Mononuclear cell (primary cell): ENCODE measurements around the gene MAJIN. TPM values are rescaled to one million over a fixed set of nuclear protein-coding genes. Genes with fewer than 3 reads are reported as not detected.

ENCODE experiments used
- H3K27me3 ChIP-seq: 2 replicates; pipeline ENCODE4 v1.6.0; 2011; ENCODE audit warnings: low read length, control low read depth; ENCODE audit not compliant: insufficient read depth
- H3K4me1 ChIP-seq: 2 replicates; pipeline ENCODE4 v1.5.1; 2011; ENCODE audit warnings: mild to moderate bottlenecking, low read length, control low read depth; ENCODE audit not compliant: insufficient read depth
- H3K4me3 ChIP-seq: 2 replicates; pipeline ENCODE4 v1.5.1; 2011; ENCODE audit warnings: mild to moderate bottlenecking, low read length, moderate library complexity
- H3K9me3 ChIP-seq: 2 replicates; pipeline ENCODE4 v1.5.1; 2011; ENCODE audit warnings: low read depth, mild to moderate bottlenecking, control low read depth, low read length
- total RNA-seq: library from RNA; depleted of rRNA; stranded (reverse); fragments of >200 nt; gene quantifications from one replicate; pipeline ENCODE4 v1.2.3, GENCODE V29; 2012

Gene MAJIN
- total RNA-seq, 1 donor: not detected

DNA sequence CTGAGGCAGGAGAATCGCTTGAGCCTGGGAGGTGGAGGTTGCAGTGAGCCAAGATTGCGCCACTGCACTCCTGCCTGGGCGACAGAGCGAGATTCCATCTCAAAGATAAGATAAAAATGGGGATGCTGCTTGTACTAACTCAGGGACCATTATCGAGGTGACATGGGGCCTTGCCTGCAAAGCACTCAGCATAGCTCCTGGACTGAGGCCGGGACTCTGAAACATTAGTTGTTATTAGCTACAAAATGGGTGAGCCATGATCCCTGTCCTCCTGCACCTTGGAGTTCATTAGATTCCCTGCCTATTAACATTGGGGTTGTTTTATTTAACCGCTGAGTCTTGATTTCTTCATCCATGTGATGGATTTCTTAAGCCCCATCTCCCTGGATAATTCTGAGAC lies 42.3 kb downstream of the MAJIN start:
- Histone ChIP-seq H3K4me1 (peaks cover 8% of the 10 kb centered on the region), H3K27me3 (no peaks in the 10 kb centered on the region), H3K4me3 (no peak overlapping the region), H3K9me3 (no peaks in the 10 kb centered on the region)

DNA sequence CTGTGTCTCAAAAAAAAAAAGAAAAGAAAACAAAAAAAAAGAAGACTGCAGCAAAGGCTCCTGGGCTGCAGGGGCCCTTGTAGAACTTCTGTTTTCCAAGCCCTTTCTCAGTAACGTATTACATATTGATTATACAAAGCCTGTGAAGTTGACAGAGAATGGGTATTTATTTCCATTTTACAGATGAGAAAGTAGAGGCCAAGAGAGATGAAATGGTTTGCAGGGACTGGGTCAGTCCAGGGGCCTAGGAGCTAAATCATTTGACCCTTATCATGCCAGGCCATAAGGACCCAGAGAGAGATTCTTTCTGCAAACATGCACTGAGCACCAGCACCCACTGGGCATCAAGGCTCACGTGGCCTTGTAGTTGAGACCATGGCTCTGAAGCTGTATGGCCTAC lies 43.0 kb downstream of the MAJIN start:
- H3K4me1 ChIP-seq: peaks cover 12% of the 10 kb centered on the region
- H3K4me3 ChIP-seq: no peak overlapping the region
- no peaks in the 10 kb centered on the region for H3K27me3 ChIP-seq
- H3K9me3 ChIP-seq: no peaks in the 10 kb centered on the region

DNA sequence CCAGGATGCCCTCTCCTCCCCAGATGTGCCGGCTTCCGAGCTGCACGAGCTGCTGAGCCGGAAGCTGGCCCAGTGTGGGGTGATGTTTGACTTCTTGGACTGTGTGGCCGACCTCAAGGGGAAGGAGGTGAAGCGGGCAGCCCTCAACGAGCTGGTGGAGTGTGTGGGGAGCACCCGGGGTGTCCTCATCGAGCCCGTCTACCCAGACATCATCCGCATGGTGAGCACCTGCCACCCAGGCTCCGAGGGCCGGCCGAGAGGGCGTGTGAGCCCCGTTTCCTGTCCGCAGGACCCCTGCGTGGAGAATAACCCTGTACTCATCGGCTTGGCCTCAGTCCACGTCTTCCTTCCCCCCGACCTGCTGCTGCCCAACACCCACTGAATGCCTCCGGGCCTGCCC lies 45.2 kb downstream of the MAJIN start:
- H3K9me3 ChIP-seq: no peaks in the 10 kb centered on the region
- H3K4me3 ChIP-seq: no peak overlapping the region
- H3K4me1 ChIP-seq: peaks cover 18% of the 10 kb centered on the region
- no peaks in the 10 kb centered on the region for H3K27me3 ChIP-seq

DNA sequence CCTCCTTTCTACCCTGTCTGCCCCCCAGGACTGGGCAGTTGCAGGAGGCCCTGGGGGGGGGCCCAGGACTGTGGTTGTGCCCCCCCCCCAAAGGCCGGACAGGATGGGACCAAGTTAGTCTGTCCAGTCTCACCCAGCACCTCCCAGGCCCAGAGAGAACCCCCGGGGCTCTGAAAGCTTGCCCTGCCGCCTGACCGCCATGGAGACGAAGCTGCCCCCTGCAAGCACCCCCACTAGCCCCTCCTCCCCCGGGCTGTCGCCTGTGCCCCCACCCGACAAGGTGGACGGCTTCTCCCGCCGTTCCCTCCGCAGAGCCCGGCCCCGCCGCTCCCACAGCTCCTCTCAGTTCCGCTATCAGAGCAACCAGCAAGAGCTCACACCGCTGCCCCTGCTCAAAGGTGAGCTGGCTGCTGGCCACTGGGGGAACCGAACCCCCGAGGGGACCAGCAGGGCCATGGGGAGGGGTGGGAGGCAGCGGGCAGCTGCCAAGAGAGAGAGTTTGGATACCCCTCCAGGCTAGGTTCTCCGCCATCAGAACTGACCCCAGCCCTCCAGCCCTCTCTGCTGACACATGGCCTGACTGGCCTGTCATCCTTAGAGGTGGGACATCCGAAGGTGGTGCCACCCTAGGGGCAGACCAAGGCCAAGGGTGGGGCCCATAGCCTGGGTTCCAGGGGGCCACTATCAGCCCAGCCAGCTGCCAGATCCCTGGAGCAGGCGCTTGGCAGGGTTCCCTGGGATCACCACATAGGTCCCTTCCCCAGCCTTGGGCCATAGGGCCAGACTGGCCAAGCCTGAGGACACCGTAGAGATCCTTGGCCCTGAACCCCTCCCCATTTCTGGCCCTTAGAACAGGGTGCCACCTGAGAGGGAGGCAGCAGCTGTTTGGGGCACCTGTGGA lies 46.1 kb downstream of the MAJIN start:
- H3K9me3 ChIP-seq: no peaks in the 10 kb centered on the region
- no peak overlapping the region for H3K4me3 ChIP-seq
- no peaks in the 10 kb centered on the region for H3K27me3 ChIP-seq
- peaks cover 18% of the 10 kb centered on the region for H3K4me1 ChIP-seq

DNA sequence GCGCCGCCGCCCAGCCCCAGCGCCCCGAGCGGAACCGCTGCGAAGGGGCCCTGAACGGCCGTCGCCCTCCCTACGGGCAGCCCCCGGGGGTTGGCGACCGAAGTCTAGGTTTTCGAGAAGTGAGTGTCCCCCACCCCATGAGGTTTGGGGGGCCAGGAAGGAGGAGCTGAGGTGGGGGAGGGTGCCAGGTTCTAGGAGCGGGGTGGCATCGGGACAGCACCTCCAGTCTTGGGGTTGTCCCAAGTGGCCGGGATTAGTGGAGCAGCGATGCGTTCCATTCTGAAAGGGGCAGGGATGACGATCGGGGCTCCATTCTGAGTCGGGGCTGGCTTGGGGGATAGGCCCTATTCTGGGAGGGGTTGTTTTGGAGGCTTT lies 47.0 kb downstream of the MAJIN start:
- Histone ChIP-seq H3K4me3 (peak overlapping the region; percentile 66), H3K9me3 (no peaks in the 10 kb centered on the region), H3K4me1 (peaks cover 18% of the 10 kb centered on the region), H3K27me3 (no peaks in the 10 kb centered on the region)

DNA sequence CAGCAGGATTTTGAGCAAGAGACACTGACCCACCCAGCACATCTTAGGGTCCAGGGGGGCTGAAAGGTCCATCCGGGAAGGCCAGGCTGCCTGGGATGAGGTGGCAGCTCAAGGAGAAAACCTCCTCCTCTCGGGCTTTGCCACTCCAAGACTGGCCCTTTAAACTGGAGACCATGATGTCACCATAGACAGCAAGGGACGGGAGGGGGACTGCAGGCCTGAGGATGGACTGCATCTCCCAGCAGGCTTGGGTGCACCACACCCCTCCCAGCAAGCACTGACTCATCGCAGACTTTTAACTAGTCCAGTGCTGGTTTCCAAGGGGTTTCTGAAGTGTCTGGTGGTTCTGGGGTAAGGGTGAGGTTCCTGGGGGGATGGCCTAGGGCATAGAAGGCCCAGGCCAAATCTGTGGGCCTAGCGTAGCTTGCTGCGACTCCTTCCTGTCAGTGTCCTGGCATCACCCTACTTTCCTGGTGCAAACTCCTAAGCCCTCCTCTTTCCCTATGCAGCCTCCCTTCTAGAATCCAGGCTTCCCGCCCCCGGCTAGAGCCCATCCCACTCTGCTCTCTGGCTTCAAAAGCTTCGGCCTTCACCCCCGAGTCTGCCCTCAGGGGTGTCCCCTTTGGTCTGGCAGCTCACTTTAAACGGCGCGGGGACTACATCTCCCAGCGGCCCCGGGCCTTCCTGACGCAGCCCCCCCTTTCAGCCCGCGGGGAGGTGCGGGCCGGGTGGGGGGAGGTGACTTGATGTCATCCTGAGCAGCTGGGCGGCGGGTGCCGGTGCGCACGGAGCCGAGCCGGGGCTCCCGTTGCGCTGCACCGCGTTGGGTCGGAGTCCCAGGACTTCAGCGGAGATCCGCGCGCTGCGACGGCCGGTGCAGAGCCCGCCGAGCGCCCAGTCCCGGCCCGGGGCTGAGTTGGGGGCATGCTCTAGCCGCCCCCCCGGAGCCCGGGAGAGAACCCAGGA lies 47.7 kb downstream of the MAJIN start, which contains the start of gene PPP2R5B:
Gene PPP2R5B, plus strand, starts transcription at position 746 of the 966 bp plus-strand sequence. CDS start 1,046 bp downstream, outside the sequence.
- no peaks in the 10 kb centered on the region for H3K27me3 ChIP-seq
- no peaks in the 10 kb centered on the region for H3K9me3 ChIP-seq
- peak within 1 kb of the TSS; percentile 66 for H3K4me3 ChIP-seq
- peaks cover 18% of the 10 kb centered on the region for H3K4me1 ChIP-seq

DNA sequence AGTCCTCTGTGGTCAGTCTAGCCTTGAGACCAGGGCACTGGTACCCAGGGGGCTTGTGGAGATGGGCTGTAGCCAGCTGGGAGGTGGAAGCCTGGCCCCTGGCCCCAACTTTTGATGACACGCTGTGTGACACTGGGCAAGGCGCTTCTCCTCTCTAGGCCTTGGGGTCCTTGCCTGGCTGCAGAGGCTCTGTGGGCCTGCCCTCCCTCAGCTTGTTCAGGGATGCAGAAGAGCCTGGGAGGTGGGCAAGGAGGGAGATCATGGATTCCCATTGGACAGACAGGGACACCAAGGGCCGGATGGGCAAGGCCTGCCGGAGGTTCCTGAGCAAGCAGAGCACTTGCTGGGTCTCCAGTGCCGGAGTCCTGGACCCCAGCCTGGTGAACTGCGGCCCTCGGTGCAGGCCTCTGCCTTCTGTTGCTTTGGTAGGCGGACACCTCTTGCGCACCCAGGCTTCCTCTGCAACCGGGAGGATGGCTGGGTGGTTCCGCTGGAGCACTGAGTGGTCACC lies 48.7 kb downstream of the MAJIN start:
- Histone ChIP-seq H3K4me3 (no peak overlapping the region), H3K27me3 (no peaks in the 10 kb centered on the region), H3K9me3 (no peaks in the 10 kb centered on the region), H3K4me1 (peaks cover 18% of the 10 kb centered on the region)

DNA sequence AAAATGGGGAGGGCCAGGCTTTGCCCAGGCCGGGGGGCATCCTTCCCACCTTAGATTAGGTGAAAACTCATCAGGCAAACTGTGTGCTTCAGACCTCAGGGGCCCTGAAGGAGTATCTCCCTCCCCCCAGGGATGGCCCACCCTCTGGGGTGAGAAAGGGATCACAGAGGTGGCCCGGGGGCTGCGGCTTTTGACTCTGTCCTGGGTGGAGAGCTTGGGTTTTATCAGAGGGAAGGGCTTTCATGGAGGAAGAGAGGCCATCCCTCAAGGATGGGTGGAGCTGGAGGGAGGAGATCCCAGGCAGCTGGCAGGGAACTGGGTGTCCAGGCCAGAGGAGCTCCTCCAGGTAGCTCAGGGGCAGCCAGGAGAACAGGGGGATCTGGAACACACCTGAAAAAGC lies 50.5 kb downstream of the MAJIN start:
- H3K27me3 ChIP-seq: no peaks in the 10 kb centered on the region
- no peaks in the 10 kb centered on the region for H3K9me3 ChIP-seq
- H3K4me1 ChIP-seq: peaks cover 28% of the 10 kb centered on the region
- no peak overlapping the region for H3K4me3 ChIP-seq

DNA sequence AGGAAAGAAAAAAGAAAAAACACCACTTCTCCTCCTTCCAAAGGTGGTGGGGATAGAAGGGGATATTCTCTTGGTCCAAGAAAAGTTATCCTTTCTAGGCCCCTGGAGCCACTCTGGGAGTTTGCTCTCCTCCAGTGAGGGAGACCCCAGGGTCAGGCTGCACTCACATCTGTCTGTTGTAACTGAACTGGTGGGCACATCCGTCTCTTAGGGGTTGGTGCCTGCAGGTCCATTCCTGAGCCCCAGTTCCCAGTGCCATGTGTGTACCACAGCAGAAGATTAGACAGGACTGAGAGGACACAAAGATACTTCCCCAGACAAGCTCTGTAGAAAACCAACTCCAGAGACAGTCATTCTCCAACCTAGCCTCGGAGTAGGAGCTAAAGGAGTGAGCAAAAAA lies 51.8 kb downstream of the MAJIN start:
- no peaks in the 10 kb centered on the region for H3K9me3 ChIP-seq
- no peaks in the 10 kb centered on the region for H3K27me3 ChIP-seq
- H3K4me3 ChIP-seq: no peak overlapping the region
- H3K4me1 ChIP-seq: peaks cover 36% of the 10 kb centered on the region

DNA sequence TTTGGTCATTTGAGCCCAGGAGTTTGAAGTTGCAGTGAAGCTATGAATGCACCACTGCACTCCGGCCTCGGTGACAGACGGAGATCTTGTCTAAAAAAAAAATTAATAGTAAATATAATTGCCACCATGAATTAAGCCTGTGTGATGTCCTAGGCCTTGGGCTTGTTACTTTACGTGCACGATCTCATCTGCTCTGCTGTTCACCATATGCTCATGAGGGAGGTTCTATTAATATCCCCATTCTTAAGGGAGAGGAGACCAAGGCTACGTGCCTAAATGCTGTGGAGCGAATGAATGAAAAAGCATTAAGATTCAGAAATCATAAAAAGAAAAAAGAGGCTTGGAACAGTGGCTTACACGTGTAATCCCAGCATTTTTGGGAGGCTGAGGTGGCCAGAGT lies 52.3 kb downstream of the MAJIN start:
- Histone ChIP-seq H3K4me3 (no peak overlapping the region), H3K27me3 (no peaks in the 10 kb centered on the region), H3K4me1 (peaks cover 34% of the 10 kb centered on the region), H3K9me3 (no peaks in the 10 kb centered on the region)

DNA sequence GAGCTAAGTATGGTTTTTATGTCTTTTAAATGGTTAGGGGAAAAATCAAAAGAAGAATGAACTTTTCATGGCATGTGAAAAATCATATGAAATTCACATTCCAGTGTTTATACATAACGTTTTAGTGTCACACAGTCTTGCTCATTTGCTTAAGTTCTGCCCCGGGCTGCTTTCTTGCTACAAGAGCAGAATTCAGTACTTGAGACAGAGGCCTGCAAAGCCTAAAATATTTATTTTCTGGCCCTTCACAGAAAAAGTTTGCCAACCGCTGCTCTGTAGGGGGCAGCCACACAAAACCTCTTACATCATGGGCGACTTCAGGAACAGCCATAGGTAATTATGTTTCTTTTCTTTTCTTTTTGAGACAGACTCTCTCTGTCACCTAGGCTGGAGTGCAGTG lies 53.9 kb downstream of the MAJIN start:
- H3K9me3 ChIP-seq: no peaks in the 10 kb centered on the region
- no peak overlapping the region for H3K4me3 ChIP-seq
- H3K27me3 ChIP-seq: no peaks in the 10 kb centered on the region
- H3K4me1 ChIP-seq: peaks cover 24% of the 10 kb centered on the region

DNA sequence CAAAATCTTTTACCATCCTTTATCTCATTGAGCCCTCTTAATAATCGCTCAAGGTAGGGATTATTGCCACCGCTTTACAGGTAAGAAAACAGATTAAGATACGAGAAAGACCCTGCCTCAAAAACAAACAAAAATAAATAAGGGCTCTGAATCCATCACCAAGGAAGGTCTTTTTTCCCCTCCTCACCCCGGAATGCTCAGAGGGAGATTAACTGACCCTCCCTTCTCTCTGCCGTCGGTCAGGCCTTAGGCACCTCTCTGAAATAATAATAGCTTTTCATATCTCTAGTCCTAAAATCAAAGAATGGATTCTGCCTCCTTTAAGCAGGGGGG lies 54.3 kb downstream of the MAJIN start:
- Histone ChIP-seq H3K9me3 (no peaks in the 10 kb centered on the region), H3K4me3 (peak overlapping the region; percentile 77), H3K4me1 (peaks cover 24% of the 10 kb centered on the region), H3K27me3 (no peaks in the 10 kb centered on the region)

DNA sequence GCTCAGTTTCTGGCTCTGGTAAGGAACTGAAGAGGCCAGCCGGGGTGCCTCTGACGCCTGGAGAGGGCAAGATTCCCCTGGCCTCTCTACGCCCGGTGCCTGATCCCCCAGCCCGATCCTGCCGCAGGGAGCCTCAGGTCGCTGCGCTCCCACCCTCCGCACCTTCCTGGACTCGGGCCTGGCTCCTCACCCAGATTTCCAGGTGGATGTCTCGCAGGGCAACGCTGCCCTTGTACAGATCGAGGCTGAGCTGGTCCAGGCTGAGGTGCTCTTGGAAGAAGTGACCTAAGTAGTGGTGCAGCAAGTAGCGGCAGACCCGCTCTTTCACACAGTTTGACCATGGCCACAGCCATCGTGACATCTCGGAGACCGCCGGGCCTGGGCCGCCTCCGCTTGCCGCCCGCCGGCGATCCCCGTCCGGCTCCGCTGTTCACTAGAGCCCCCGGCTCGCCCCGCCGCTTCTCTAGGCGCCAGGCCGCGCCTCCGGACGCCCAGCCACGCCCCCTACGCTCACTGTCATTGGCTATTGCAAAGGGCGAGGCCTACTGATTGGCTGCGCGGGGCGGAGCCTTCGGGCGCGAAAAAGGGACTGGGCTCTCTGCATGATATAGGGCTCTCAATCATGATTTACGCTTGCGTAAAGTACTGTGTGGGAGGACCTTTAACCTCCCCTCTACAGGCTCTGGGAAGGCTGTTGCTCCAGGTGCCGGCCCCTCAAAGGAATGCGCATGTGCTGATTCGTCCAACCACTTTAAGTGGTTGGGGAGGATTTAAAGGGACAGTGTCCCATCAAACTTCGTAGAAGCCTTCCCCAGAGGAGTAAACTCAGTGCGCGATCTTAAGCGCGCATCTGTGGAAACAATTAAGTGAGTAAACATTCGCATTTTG lies 54.9 kb downstream of the MAJIN start, which contains the start of gene ATG2A:
Gene ATG2A, minus strand, starts transcription at position 435 of the 888 bp plus-strand sequence. Its CDS starts 74 bp downstream, at position 361.
- H3K27me3 ChIP-seq: no peaks in the 10 kb centered on the region
- no peaks in the 10 kb centered on the region for H3K9me3 ChIP-seq
- H3K4me3 ChIP-seq: peak within 1 kb of the TSS; percentile 77
- peaks cover 24% of the 10 kb centered on the region for H3K4me1 ChIP-seq

DNA sequence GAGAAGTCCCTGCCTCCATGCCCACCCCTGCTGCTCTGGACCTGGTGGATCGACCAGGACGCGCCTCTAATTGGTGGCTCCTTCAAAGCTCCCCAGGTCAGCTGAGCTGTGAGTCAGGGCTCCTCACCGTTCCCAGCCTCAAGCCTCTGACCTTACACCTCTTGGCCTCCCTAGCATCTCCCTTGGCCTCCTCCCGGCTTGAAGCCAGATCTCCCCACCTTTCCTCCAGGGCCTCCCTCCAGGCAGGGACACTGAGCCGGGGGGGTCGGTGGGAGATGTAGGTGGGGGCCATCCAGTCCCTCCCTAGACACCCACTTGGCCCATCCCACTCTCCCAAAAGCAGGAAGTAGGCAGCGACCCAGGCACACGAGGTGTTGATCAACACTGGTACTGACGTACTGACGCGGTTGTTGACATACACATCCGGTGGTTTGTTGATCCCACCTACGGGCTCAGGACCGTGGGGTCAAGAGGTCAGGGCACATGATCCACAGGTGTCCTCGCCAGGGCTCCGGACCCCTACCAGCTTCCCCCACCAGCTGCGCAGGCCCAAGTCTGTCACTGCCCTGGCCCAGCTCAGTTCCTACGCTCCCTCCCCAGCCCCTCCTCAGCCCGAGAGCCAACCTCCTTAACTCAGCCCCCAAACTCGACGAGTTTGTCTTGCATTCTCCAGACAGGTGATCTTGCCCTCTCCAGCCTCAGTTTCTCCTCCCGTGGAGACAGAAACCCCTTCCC lies 55.7 kb downstream of the MAJIN start:
- no peaks in the 10 kb centered on the region for H3K27me3 ChIP-seq
- H3K9me3 ChIP-seq: no peaks in the 10 kb centered on the region
- H3K4me1 ChIP-seq: peaks cover 24% of the 10 kb centered on the region
- H3K4me3 ChIP-seq: peak overlapping the region; percentile 77
